Measurements from ENCODE around the gene DNAAF1. TPM values are rescaled to one million over a fixed set of nuclear protein-coding genes. Genes with fewer than 3 reads are reported as not detected.

Gene DNAAF1
- polyA plus RNA-seq, 1 donor (not counting 4 experiments of a cell fraction or from before 2014, with no cell fraction given): 0.01 TPM

DNA sequence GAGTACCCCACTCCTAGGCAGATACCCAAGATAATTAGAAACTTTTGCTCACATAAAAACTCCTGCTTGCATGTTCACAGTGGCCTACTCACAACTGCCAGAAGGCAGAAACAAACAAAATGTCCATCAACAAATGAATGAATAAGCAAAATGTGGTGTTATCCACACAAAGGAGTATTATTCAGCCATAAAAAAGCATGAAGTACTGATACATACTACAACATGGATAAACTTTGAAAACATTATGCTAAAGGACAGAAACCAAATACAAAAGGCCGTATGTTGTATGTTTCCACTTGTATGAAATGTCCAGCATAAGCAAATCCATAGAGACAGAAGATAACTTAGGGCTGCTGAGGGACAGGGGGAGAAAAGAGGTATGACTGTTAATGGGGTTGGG is 2.0 kb upstream of the DNAAF1 start:
- Histone ChIP-seq H3K4me3 (ENCODE audit: control insufficient read depth in 2 of 3, extremely low read depth in 1 of 3, insufficient read depth in 2 of 3, low read depth in 1 of 3, low read length in 3 of 3) (no peak overlapping the region), H3K4me1 (ENCODE audit: control insufficient read depth, extremely low read depth, insufficient read depth, low read length) (peaks cover 2% of the 10 kb centered on the region), H3K9ac (ENCODE audit: control insufficient read depth, extremely low read depth, insufficient read depth, low read length) (no peak overlapping the region), H2AFZ (ENCODE audit: control insufficient read depth, low read length) (no peak overlapping the region), H3K79me2 (ENCODE audit: control insufficient read depth, insufficient read depth, low read length) (no peaks in the 10 kb centered on the region), H4K20me1 (ENCODE audit: control insufficient read depth, extremely low read depth, insufficient read depth, low read length) (no peaks in the 10 kb centered on the region), H3K9me3 (ENCODE audit: control insufficient read depth, low read depth, low read length) (no peaks in the 10 kb centered on the region), H3K36me3 (ENCODE audit: control insufficient read depth in 2 of 2, extremely low read depth in 1 of 2, insufficient read depth in 2 of 2, low read length in 2 of 2) (no peaks in the 10 kb centered on the region), H3K27me3 (ENCODE audit: control insufficient read depth, extremely low read depth, insufficient read depth, low read length) (no peaks in the 10 kb centered on the region), H3K4me2 (ENCODE audit: control insufficient read depth, extremely low read depth, insufficient read depth, low read depth, low read length) (no peak overlapping the region), H3K27ac (ENCODE audit: control insufficient read depth, insufficient read depth, low read length) (no peak overlapping the region), H3K9me1 (ENCODE audit: control insufficient read depth, extremely low read depth, insufficient read depth, low read length) (no peaks in the 10 kb centered on the region)
- no peak for FAIRE-seq
- TF ChIP-seq, protein P1, sequence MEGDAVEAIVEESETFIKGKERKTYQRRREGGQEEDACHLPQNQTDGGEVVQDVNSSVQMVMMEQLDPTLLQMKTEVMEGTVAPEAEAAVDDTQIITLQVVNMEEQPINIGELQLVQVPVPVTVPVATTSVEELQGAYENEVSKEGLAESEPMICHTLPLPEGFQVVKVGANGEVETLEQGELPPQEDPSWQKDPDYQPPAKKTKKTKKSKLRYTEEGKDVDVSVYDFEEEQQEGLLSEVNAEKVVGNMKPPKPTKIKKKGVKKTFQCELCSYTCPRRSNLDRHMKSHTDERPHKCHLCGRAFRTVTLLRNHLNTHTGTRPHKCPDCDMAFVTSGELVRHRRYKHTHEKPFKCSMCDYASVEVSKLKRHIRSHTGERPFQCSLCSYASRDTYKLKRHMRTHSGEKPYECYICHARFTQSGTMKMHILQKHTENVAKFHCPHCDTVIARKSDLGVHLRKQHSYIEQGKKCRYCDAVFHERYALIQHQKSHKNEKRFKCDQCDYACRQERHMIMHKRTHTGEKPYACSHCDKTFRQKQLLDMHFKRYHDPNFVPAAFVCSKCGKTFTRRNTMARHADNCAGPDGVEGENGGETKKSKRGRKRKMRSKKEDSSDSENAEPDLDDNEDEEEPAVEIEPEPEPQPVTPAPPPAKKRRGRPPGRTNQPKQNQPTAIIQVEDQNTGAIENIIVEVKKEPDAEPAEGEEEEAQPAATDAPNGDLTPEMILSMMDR (optimal IDR thresholded peaks at IDR 0.05 in 1 of 3, IDR thresholded peaks at IDR 0.05 in 1 of 3, conservative IDR thresholded peaks at IDR 0.05 in 1 of 3; ENCODE audit: extremely low read depth in 1 of 3, insufficient read depth in 2 of 3, low read length in 3 of 3): no peak
- TF ChIP-seq EZH2 (IDR thresholded peaks at IDR 0.05; ENCODE audit: low read length): no peak
- dilution Hi-C loops (cut with MboI; ENCODE audit: extremely low pct_ligation_motif_present, low sequenced_read_pairs): no loop called here
- no peak for DNase-seq (ENCODE audit: low read depth, low spot score)

DNA sequence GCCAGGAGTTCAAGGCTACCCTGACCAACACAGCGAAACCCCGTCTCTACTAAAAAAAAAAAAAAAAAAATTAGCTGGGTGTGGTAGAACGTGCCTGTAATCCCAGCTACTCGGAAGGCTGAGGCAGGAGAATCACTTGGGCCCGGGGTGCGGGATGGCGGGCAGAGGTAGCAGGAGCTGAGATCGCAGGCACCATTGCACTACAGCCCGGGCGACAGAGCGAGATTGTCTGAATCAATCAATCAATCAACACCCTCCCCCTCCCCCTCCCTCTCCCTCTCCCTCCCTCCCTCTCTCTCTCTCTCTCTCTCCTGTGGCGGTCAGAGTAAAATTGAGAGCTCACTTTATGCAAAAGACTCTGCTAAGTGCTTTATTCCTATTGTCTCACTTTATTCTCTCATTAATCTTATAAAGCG is 1.3 kb upstream of the DNAAF1 start:
- Histone ChIP-seq H3K79me2 (ENCODE audit: control insufficient read depth, insufficient read depth, low read length) (no peaks in the 10 kb centered on the region), H3K9me3 (ENCODE audit: control insufficient read depth, low read depth, low read length) (no peaks in the 10 kb centered on the region), H3K4me1 (ENCODE audit: control insufficient read depth, extremely low read depth, insufficient read depth, low read length) (peaks cover 2% of the 10 kb centered on the region), H3K27me3 (ENCODE audit: control insufficient read depth, extremely low read depth, insufficient read depth, low read length) (no peaks in the 10 kb centered on the region), H2AFZ (ENCODE audit: control insufficient read depth, low read length) (no peak overlapping the region), H3K36me3 (ENCODE audit: control insufficient read depth in 2 of 2, extremely low read depth in 1 of 2, insufficient read depth in 2 of 2, low read length in 2 of 2) (no peaks in the 10 kb centered on the region), H3K4me2 (ENCODE audit: control insufficient read depth, extremely low read depth, insufficient read depth, low read depth, low read length) (peak overlapping the region; percentile 98), H3K9me1 (ENCODE audit: control insufficient read depth, extremely low read depth, insufficient read depth, low read length) (no peaks in the 10 kb centered on the region), H3K4me3 (ENCODE audit: control insufficient read depth in 2 of 3, extremely low read depth in 1 of 3, insufficient read depth in 2 of 3, low read depth in 1 of 3, low read length in 3 of 3) (peak overlapping the region; percentile 75 to 95 (median 90)), H3K27ac (ENCODE audit: control insufficient read depth, insufficient read depth, low read length) (no peak overlapping the region), H4K20me1 (ENCODE audit: control insufficient read depth, extremely low read depth, insufficient read depth, low read length) (no peaks in the 10 kb centered on the region), H3K9ac (ENCODE audit: control insufficient read depth, extremely low read depth, insufficient read depth, low read length) (peak overlapping the region; percentile 79)
- dilution Hi-C loops (cut with MboI; ENCODE audit: extremely low pct_ligation_motif_present, low sequenced_read_pairs): no loop called here
- no peak for TF ChIP-seq EZH2 (IDR thresholded peaks at IDR 0.05; ENCODE audit: low read length)
- TF ChIP-seq, protein P1 (optimal IDR thresholded peaks at IDR 0.05 in 1 of 3, IDR thresholded peaks at IDR 0.05 in 1 of 3, conservative IDR thresholded peaks at IDR 0.05 in 1 of 3; ENCODE audit: extremely low read depth in 1 of 3, insufficient read depth in 2 of 3, low read length in 3 of 3): no peak
- FAIRE-seq (no peak), DNase-seq (ENCODE audit: low read depth, low spot score) (no peak)

Data from keratinocyte (primary cell).